GM10266 (cell line): ENCODE measurements around the gene HTR6.

Experiments
- DNase-seq: peaks from one replicate; pipeline ENCODE4 v3.0.0; 2012; ENCODE audit errors: extremely low spot score
- TF ChIP-seq, protein P1 (sequence below): IDR thresholded peaks from 2 replicates; pipeline ENCODE4 v1.5.1; 2012; ENCODE audit warnings: mild to moderate bottlenecking, low read depth; ENCODE audit not compliant: control insufficient read depth, insufficient read depth; ENCODE audit errors: missing control alignments

The HTR6 gene

DNA sequence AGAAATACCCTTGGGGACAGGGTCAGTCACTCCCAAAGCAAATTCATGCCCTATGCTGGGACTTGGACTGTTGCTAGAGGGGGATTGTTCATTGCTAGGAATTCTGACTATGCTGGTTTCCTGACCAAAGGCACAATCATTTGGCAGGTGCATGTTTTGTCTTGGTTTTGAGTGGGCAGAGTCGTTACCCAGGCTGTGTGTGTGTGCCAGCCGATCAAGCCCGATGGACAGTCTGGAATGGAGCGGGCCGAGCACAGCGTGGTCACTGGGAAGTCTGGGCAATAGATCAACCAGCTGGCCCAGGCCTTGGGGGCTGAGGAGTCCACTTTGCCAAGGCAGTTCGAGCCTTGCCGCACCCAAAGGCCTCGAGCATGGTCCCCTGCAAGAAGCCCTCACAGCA lies 60.9 kb downstream of the HTR6 start:
- TF ChIP-seq, protein P1, sequence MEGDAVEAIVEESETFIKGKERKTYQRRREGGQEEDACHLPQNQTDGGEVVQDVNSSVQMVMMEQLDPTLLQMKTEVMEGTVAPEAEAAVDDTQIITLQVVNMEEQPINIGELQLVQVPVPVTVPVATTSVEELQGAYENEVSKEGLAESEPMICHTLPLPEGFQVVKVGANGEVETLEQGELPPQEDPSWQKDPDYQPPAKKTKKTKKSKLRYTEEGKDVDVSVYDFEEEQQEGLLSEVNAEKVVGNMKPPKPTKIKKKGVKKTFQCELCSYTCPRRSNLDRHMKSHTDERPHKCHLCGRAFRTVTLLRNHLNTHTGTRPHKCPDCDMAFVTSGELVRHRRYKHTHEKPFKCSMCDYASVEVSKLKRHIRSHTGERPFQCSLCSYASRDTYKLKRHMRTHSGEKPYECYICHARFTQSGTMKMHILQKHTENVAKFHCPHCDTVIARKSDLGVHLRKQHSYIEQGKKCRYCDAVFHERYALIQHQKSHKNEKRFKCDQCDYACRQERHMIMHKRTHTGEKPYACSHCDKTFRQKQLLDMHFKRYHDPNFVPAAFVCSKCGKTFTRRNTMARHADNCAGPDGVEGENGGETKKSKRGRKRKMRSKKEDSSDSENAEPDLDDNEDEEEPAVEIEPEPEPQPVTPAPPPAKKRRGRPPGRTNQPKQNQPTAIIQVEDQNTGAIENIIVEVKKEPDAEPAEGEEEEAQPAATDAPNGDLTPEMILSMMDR = no peak

DNA sequence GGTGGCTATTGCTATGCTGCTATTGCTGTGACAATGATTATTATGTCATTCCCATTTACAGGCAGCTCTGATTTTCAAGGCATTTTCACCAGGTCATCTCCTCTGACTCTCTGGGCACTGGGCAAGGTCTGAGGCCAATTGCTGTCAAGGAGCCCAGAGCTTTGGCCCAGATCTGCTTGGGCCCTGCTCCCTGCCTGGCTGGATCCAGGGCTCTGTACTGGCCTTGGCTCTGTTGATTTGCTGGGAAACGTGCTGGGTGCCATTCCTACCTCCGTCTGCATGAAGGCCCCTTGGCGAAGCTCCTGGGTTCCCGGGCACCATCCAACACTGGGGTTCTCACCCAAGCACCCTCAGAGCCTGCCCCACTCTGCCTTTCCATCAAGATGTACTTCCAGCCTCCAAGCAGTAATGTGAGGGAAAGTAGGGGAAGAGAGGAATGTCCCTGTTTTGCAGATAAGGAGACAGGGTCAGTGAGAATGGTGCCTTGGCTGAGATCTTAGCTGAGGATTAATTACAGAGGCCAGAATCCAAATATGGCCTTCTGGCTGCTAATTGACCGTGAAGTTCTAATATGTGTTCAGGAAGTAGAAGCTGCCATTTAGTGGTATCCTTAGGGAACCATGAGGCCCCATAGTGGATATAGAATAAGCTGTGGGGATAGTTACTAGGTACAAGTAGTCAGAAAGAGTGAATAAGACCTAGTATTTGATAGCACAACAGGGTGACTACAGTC lies 63.9 kb downstream of the HTR6 start:
- TF ChIP-seq, protein P1 = no peak
- DNase-seq = no peak

More for the DNA sequence above, 60.9 kb downstream of the HTR6 start:
- no peak for DNase-seq

DNA sequence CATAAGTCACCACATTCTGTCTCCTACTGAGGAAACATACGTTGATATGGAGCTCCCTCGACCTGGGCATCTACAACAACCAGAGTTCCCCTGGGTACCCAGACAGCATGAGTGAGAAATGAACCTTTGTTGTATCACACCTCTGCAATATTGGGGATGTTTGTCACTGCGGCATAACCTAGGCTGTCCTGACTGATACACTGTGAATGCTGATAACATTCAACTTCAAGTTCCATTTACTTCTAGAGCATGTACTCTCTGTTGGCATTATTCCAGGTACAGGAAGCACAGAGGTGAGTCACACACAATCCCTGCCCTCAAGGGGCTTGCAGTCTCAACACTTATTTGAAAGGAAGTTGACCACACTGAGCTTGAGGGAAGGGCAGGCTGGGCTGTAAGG lies 65.6 kb downstream of the HTR6 start:
- TF ChIP-seq, protein P1 = no peak

More for the DNA sequence above, 65.6 kb downstream of the HTR6 start:
- DNase-seq = no peak
